Renal pelvis (tissue), 4 donors: ENCODE data around the gene RAI14. TPM values are rescaled to one million over a fixed set of nuclear protein-coding genes. Genes with fewer than 3 reads are reported as not detected.
"Not testable (repeated sequence)": the region's sequence is repeated elsewhere in the genome, so short reads cannot be mapped to it uniquely, and the experiment has no call there.

ENCODE experiments used
- DNase-seq: peaks from one replicate; pipeline ENCODE4 v3.0.0-alpha.2; 2013
- polyA plus RNA-seq, 3 donors: library from polyadenylated mRNA; unstranded; fragments of 120-200 nt; gene quantifications; one replicate each; pipeline ENCODE4 v1.2.1, GENCODE V29; 2013; ENCODE audit not compliant: insufficient read length in 3 of 3

Gene RAI14
- polyA plus RNA-seq, 3 donors, result 87.9 to 88.9 (median 87.9) TPM

DNA sequence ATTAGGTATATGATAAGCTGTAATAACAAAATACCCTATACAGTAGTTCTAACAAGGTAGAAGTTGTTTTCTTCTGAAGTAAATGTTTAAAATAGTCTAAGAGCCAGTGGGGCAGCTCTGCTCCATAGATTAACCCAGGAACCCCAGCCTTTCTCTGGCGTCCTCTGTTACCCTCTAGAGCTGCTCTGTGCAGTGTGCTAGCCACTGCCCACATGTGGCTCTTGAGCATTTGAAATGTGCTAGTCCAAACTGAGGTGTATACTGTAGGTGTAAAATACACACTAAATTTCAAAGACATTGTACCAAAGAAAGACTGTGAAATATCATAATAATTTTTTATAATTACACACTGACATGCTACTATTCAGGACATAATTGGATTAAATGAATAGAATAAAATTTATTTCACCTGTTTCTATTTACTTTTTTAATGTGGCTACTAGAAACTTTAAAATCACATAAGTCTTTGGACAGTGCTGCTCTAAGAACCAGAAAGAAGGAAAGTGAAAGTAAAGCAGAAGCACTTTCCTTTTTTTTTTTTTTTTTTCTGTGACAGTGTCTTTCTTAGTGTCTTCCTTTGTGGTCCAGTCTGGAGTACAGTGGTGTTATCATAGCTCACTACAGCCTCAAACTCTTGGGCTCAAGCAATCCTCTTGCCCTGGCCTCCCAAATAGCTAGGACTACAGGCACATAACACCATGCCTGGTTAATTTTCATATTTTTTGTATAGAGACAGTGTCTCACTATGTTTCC, 39.3 kb downstream of the RAI14 start:
- no peak for DNase-seq

DNA sequence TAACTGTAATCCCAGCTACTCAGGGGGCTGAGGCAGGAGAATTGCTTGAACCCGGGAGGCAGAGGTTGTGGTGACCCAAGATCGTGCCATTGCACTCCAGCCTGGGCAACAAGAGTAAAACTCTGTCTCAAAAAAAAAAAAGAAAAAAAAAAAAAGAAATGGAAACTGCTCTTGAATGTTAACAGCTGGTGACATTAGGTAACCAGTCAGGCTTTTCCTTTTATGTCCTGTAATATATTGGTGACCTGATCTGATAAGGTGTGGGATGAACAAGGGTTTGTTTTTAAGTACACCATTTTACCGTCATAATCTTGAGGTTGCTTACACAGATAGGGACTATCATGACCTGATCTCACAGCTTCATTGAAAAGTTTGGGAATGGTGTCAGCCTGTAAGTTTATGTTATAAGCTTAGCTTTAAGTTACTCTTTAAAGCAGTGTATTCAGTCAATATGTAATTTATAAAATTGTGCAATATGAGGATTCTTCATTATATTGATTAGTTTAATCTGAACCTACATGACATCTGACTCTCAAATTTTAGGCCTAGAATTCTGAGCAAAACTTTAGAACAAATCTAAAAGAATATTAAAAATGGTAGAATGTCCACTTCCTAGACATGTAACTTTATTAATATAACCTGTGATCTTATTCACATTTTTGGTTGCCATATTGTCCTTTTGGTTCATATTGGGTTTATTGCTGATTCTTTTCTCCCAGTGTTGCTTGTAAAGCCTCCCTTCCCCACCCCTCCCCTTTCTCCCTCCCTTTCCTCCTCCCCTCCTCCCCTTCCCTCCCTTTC, 41.4 kb downstream of the RAI14 start:
- DNase-seq, result no peak

DNA sequence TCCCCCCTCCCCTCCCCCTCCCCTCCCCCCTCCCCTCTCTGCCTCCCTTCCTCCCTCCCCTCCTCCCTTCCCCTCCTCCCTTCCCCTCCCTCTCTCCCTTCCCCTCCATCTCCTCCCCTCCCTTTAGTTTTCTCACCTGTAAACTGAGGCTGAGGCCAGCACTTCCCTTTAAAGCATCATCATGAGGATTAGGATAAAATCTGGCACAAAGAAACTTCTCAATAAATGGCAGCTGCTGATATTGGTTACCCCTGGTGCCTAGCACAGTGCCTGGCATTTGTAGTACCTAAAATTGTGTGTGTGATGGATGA, 41.9 kb downstream of the RAI14 start:
- no peak for DNase-seq

DNA sequence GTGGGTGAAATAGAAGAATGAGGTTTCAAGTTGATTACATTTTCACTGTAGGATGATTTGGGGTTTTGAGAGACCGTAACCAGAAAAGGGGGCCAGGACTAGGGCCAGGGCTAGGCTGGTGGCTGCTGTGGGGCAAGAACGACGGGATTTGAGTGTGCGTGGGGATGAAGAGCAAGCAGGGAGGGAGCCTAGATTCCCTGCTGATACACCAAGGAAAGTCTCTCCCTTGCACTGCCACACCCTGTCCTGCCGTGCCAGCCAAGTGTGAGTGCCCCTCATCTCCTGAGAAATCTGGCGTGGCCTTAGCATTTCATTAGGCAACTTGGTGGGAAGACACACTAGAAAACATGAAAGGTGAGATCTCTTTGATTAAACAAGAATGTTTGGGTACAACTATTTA, 42.6 kb downstream of the RAI14 start:
- DNase-seq, result no peak

DNA sequence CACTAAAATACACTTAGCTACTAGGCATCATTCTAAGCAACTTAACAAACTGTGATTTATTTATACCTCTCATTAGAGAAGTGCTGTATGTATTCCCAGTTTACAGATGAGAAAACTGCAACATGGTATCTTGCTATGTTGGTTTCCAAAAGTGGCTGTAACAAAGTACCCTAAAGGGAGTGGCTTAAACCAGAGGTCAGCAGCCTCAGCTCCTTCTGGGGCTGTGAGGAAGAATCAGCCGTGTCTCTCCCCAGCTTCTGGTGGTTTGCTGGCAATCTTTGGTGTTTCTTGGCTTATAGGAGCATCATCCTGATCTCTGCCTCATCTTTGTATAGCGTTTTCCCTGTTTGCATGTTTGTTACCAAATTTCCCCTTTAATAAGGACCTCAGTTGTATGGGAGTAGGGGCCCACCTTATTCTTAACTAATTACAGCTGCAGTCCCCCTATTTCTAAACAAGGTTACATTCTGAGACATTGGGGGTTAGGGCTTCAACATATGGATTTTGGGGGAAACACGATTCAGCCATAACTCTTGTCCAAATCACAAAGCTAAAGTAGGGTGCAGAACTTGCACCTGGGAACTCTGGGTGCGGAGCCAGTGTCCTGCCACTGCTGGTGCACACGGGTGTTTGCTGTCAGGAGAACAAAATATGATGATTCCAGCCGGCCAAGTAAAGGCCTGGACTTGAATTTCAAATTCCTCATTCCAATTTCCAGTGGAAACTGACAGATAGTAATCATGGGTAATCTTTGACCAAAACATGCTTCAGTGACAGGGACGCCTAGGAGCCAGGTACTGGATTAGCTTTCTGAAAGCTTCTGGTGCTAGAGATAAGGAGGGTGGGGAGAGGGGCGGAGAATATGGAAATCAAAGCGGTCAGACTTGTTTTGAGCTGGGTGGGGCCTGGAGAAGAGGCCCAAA, 43.3 kb downstream of the RAI14 start:
- no peak for DNase-seq

DNA sequence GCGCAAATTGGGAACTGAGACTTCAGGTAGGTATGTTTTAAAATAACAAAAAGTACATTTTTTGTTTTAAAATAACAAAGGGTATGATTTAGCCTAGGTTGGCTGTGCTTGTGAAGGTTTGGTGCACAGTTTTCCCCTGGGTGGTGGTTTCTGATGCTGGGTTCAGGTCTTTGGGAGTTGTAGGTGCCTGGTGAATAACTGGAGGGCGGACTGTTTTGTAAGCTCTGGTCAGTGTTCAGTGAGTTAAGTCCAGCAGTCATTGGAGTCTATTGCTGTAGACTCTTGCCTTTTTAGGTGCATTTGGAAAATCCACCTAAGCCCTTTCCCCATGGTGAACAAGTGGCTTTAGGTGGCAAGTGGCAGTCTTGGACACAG, 43.9 kb downstream of the RAI14 start:
- no peak for DNase-seq

DNA sequence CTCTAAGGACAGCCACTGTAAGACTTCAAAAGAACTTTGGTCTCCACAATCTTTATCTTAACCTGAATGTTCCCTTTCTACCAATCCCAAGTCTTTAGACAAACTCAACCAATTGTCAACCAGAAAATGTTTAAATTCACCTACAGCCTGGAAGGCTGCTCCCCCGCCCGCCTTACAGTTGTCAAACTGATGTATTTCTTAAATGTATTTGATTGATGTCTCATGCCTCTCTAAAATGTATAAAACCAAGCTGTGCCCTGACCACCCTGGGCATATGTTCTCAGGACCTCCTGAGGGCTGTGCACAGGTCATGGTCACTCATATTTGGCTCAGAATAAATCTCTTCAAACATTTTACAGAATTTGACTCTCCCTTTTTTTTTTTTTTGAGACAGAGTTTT, 45.3 kb downstream of the RAI14 start:
- not testable (repeated sequence) for DNase-seq

DNA sequence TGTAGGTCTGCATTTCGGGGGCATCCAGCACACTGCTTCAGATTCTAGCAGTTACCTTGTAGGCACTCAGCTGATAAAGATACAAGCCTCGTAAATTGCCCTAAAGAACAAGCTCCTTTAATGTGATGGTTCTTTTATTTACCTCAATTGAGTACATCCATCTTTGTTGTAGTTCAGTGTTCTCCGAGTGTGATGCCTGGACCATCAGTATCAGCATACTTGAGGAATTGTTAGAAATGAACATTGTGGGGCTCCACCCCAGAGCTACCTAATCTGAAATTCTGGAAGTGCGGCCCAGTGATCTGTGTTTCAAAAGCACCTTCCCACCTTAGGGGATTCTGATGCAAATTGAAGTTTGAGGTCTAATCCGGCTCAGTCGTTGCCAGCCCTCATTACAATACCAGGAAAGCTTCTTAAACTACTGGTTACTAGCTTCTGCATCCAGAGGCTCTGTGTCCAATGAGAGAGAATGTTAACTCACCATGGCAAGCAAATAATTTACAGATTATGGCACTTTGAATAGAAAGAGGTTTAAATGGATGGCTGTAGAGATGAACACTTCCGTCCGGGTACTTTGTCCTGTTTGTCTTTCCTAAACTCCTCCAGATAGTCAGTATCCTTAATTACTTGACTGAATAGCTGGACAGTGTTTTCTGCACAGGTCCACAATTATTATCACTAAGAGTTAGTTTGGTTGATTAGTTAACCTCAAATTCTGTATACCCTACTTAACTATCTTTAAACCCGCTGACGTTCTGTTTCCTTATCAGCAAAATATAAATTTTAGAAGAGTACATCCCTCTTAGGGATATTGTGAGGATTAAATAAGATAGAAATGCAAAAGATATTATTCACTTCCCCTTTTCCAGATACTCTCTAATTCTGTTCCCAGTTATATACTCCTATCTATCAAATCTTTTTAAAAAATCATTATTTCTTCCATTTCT, 47.9 kb downstream of the RAI14 start:
- DNase-seq, result no peak

DNA sequence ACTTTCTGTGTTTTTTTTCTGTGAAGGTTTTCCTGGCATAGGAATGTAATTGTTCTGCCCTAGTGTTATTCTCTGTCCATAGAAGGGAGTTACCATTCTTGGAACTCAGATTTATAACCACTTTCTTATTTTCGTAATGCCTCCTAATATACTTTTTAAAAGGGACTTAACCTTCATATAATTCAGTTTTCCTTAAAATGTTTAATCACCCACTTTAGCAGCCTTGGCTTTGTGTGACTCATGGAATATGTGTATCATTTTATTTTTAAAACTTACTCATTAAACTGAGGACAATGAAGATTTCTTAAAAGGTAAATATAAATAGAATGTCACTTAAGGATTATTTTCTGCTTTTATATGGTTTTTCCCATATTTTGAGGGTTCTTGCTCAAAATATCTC, 50.0 kb downstream of the RAI14 start:
- no peak for DNase-seq

DNA sequence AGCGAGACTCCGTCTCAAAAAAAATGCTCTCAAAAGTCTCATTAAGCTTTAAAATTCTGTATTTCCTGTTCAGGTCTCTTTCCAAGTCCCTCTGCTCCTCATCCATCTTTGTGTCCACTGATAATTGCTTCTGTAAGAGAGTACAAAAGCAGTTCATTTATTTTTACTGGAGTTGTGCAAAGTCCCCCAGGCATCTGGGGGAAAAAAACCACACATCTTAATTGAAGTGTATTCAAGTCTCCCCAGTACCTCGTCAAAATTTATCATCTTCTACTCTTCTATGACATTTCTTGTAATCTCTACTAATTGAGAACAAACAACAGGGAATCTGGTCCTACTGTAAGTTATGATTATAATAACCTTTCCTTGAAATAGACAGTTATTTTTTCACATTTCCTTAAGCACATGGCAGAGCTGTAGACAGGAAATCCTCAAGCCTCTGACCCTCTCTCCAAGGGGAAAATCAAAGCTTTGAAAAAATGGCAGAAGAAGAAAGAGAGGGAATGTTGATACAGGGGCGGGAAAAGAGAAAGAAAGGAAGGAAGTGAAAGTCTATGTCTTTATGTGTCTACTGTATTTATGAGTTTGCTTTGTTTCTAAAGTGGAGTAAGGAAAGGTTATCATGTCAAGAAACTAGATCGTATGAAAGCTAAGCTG, 51.5 kb downstream of the RAI14 start:
- no peak for DNase-seq

DNA sequence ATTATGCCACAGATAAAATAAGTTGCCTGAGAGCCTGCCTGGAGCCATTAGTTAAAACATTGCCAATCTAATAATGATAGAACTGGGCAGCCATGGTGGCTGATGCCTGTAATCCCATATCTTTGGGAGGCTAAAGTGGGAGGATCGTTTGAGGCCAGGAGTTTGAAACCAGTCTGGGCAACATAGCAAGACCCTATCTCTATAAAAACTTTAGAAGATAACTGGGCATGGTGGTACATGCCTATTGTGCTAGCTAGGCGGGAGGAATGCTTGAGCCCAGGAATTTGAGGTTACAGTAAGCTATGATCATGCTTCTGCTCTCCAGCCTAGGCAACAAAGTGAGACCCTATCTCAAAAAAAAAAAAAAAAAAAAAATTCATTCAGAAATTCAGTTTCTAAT, 52.6 kb downstream of the RAI14 start:
- DNase-seq, result no peak

DNA sequence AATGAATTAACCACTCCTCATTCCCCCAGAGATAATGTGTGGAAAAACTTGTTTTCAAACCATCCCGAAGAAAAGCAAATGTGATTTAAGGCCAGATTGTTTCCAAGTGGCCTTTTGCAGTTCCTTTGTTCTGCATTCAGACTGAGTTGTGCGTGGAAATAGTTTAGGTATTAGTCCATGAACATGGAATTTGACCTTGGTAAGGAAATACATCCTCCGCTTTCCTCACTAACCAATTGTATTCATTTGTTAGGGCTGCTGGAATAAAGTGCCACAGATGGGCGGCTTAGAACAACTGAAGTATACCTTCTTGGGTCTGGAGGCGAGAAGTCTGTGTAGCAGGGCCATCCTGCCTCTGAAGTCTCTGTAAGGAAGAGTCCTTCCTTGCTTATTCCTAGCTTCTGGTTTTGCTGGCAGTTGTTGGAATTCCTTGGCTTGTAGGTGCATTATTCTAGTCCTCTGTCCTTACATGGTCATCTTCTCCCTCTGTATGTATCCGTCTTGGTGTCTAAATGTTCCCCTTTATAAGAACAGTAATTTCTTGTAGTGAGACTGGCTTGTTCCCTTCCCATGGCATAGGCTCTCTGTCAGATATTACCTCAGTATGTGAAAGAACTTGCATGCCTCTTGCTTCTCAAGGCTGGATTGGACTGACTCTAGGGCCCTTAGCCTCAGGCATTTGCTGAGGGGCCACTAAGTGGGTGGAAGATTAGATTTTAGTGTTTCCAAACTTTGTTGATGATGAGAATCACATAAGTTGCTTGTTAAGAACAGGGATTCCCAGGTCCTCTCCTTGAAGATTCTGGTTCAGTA, 53.9 kb downstream of the RAI14 start:
- peak; percentile 52 for DNase-seq

DNA sequence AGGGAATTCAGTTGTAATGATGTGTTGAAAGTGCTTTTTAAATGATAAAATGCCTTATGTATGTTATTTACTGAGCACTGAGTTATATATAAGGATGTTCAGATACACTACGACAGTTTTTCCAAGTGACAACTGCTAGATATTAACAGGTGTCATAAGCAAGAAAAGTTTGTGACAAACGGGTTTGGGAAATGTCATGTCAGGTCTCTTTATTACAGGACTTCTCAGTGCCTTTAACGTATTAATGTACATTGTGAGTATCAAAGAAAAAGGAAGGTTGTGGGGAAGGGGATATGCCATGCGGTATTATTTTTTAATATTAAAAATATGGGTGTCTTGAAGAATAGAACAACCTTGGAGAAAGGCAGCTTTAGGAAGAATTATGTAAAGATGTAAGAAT, 56.4 kb downstream of the RAI14 start:
- no peak for DNase-seq

DNA sequence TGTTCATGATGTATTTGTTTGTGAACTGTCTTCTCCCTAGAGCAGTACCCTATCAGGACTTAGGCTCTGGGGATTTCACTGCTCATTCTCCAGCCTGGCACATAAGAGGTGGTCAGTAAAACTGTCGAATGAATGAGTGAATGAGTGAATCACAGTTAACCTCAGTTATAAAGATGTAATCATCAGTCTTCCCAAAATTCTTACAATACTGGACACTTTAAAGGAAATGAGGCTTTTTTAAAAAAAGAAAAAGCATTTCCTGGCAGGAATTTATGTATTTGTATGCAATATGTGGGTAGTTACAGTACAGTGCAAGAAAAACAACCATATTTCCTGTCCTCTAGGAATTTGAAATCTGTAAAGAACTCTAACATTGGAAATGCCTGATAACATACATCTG, 59.6 kb downstream of the RAI14 start:
- no peak for DNase-seq

DNA sequence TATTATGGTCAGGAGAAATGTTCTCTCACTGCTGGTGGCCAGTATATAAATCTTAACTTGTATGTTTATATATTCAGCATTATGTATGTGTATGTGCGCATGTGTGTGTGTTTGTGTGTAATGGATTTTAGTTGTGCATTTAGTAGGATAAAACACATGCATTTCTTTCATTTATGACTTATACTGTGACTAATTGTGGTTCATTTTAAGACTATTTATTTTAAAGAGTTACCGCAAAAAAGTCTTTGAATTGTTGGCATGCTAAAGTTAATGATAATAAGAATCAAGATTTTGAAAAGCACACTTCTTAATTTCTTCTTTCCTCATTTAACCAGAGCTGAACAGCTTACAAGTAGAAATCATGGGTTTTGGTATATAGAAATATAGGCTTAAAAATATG, 60.9 kb downstream of the RAI14 start:
- no peak for DNase-seq

DNA sequence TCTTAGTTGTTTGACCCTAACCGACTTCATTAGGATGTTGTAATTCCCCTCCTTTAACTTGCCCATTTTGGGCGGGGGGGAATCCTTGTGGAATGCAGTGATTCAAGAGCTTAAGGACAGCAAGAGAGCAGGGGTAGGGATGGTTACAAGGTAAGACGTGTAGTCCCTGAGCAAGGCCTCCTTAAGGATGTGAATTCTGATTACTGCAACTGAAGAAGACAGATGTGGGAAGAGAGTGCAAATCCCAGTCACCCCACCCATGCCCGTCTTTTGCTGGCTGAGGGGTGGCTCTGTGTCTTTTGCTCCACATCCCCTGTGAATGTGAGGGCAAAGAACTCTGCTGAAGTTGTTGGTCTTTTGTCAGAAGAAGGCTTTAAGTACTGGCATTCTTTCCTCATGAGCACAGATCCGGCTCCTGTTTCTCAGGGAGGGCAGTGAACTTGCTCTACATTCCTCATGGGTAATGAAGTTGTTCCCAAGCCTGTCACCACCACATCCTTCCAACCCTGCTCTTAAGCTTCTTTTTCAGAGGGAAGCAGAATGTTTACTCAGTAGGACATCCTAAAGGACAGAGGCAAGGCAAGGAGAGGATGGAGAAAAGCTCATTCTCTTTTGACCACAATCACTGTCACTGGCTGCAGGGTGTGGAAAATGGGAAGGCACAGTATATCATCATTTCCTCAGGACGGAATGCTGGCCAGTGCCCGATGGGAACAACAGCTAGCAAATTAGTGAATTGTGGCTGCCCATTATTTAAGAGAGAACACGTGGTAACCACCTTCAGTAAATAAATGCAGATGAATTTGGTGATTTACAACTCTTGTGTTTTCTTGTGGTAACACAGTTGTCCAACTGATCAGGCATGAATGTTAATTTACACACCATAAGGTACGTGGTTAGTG, 61.5 kb downstream of the RAI14 start:
- peak; percentile 92 for DNase-seq

DNA sequence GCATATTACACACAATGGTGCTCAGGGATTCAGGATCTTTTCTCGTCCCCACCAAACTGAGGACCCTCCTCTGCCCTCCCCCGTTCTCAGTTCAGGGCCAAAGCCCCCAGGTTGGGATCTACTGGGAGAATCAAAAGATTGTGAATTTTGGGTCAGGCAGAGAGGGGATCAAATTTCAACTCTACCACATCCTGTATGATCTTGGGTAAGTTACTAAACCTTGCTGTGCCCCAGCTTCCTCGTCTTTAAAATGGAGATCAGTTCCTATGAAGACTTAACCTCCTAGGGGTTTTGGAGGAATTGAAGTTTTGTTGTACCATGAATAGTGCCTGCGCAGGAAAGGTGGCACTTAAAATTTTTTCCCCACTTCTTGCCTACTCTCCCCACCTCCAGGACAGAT, 62.4 kb downstream of the RAI14 start:
- DNase-seq, result no peak

DNA sequence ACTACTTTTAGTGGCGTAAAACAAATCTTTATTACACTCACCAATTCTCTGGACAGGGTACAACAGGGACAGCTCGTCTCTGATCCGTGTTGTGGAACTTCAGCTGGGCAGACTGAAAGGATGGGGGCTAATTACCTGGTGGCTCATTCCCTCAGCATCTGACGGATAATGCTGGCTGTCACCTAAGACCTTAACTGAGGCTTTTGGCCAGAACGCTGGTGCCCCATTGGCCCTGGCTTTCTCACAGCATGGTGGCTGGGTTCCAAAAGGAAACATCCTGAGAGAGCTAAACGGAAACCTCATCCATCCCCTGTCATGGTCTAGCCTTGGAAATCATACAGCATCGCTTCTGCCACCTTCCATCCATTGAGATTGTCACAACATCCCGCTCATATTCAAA, 62.9 kb downstream of the RAI14 start:
- no peak for DNase-seq

DNA sequence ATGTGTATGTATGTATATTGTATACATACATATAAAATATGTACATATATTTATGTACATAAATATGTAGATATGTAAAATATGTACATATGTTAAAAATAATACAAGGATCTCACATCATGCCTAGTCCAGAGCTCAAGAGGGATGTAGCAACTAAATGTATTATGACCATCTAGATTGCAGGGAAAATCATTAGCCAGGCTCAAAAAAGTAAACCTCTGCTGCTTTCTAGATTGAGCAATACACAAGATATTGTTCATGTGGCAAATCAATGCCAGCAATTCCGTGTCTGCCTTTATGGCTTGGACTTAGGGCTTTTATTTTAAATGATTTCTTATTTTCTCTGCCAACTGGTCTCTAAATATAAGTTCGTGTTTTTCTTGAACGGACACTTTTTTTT, 65.2 kb downstream of the RAI14 start:
- DNase-seq, result no peak
